WTC11 (cell line): ENCODE data around the gene AKAP13.

Source experiments
- CTCF ChIP-seq: fragments of 200-600 bp; IDR thresholded peaks from 2 replicates; pipeline ENCODE4 v1.8.0; 2022; ENCODE audit warnings: antibody characterized with exemption
- ZBTB21 ChIP-seq: sonication (generic); formaldehyde crosslinking; IDR thresholded peaks from 2 replicates; pipeline ENCODE4 v1.8.1; 2023; ENCODE audit warnings: mild to moderate bottlenecking, missing genetic modification reagents, borderline replicate concordance
- ZNF512 ChIP-seq: sonication (generic); formaldehyde crosslinking; IDR thresholded peaks from 2 replicates; pipeline ENCODE4 v1.8.1; 2022; ENCODE audit warnings: missing genetic modification reagents, borderline replicate concordance
- TF ChIP-seq, protein P1 (sequence below): sonication (generic); formaldehyde crosslinking; IDR thresholded peaks from 2 replicates; pipeline ENCODE4 v1.8.0; 2022; ENCODE audit warnings: mild to moderate bottlenecking, missing genetic modification reagents
- TF ChIP-seq, protein P2 (sequence below): sonication (generic); formaldehyde crosslinking; IDR thresholded peaks from 2 replicates; pipeline ENCODE4 v1.8.0; 2022; ENCODE audit warnings: mild to moderate bottlenecking, missing genetic modification reagents

- TF ChIP-seq, protein P1, sequence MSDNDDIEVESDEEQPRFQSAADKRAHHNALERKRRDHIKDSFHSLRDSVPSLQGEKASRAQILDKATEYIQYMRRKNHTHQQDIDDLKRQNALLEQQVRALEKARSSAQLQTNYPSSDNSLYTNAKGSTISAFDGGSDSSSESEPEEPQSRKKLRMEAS (CRISPR knock-in tag), result no peak
- TF ChIP-seq, protein P2, sequence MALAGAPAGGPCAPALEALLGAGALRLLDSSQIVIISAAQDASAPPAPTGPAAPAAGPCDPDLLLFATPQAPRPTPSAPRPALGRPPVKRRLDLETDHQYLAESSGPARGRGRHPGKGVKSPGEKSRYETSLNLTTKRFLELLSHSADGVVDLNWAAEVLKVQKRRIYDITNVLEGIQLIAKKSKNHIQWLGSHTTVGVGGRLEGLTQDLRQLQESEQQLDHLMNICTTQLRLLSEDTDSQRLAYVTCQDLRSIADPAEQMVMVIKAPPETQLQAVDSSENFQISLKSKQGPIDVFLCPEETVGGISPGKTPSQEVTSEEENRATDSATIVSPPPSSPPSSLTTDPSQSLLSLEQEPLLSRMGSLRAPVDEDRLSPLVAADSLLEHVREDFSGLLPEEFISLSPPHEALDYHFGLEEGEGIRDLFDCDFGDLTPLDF (CRISPR knock-in tag), result no peak
- no peak for TF ChIP-seq ZNF512 (CRISPR knock-in tag)
- no peak for TF ChIP-seq ZBTB21 (CRISPR knock-in tag)
- no peak for TF ChIP-seq CTCF
Observed at GRCh38 chr15:85530079-85530478, 149.7 kb downstream of the AKAP13 start.
